Non-pigmented ciliary epithelial cell (primary cell): ENCODE results near the gene MSI1.

Experiments used
- DNase-seq: peaks from one replicate; pipeline ENCODE4 v3.0.0-alpha.2; 2010; ENCODE audit warnings: low read depth

The MSI1 gene

GRCh38 chr12:120368789-120369602 lies at the start of gene MSI1:
MSI1 (minus strand) TSS chr12:120369164; CDS start chr12:120369091, 73 bp downstream.
- DNase-seq = no peak

DNA sequence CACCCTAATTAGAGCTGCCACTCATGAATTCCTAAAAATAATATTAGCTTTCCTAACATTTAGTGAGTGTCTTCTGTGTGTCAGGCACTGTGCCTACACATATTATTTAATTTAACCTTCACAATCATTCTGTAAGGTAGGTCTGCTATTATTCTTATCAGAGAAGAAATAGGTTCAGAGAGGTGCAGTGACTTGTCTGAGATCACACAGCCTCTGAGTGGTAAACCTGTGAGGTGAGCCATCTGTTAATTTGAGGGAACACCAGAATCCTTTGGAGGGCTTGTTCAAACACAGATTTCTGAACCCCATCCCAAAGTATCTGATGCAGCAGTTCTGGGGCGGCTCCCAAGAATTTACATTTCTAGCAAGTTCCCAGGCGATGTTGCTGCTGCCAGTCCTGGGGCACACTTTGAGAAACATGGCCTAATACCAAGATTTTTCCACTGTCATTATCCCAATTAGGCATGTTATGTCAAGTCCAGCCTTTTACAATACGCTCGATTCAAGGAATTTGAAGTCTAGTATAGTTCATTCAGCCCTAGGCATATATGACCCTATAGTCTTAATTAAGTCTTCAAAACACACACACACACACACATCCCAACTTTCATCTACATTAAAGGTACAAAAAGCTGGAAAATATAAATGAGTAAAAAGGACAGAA lies 49.1 kb upstream of the MSI1 start:
- no peak for DNase-seq

GRCh38 chr12:120416490-120417216 lies 47.7 kb upstream of the MSI1 start:
- DNase-seq = no peak

DNA sequence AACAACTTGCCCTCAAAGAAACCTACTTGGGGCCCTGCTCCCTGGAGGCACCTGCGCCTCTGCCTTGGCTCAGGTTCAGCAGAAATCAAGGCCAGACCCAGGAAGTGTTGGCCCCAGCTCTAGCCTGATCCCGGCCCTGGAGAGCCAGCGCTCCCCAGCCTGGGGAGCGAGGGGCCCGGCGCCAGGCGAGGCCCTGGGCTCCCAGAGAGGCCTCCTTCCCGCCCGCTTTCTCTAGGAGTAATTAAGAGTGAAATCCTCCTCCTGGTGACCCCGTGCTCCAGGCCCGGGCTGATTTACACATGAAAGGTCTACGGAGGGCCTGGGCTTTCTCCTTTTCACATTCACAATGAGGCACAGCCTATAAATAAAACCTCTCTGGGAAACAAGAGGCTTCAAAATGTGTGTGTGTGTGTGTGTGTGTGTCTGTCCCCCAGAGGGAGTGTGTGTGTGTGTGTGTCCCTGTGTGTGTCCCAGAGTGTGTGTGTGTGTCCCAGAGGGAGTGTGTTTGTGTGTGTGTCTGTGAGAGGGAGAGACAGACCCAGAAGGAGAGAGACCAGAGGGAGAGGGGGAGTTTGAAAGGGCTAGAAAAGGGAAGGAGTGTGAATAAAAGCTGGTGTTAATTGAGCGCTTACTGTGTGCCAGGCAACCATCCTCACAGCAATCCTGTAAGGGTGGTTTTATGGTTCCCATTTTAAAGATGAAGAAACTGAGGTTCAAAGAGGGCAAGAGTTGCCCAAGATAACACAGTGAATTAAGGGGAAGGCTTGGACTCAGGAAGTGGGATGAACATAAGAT lies 45.1 kb upstream of the MSI1 start:
- DNase-seq = no peak

- no peak for DNase-seq
Measured at GRCh38 chr12:120412421-120412820, 43.5 kb upstream of the MSI1 start.

- DNase-seq = no peak
Measured at GRCh38 chr12:120408771-120409170, 39.8 kb upstream of the MSI1 start.

DNA sequence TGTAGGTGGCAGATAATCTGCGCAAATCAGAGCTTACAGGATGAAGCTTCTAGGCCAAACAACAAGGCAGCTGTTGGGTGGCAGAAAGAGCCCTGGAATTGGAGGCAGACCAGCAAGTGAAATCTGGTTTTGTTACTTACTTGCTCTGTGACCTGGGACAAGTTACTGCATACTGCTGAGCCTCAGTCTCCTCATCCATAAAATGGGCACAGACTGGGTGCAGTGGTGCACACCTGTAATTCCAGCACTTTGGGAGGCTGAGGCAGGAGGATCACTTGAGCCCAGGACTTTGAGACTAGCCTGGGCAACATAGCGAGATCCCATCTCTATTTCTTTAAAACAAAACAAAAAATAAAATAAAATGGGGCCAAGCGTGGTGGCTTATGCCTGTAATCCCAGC lies 37.6 kb upstream of the MSI1 start:
- DNase-seq = no peak

DNA sequence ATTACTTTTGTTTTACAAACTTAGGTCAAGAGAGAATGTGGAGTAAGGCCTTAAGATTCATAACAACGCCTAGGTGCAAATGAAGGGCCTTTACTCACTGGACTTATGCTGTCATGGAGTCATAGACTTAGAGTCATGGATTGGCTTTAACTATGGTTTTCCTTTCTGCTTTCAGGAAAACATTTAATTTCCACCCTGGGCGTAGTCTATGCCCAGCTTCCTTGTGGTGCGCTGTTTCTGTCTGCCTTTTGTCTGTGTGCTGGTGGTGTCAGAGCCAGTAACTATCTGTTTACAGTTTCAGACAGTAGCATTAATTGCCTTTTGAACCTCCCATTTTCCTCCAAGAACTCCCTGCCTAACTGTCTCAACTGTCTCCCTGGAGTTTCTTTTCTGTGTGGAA lies 37.1 kb upstream of the MSI1 start:
- DNase-seq = no peak

- DNase-seq = no peak
Measured at GRCh38 chr12:120404271-120404670, 35.3 kb upstream of the MSI1 start.

DNA sequence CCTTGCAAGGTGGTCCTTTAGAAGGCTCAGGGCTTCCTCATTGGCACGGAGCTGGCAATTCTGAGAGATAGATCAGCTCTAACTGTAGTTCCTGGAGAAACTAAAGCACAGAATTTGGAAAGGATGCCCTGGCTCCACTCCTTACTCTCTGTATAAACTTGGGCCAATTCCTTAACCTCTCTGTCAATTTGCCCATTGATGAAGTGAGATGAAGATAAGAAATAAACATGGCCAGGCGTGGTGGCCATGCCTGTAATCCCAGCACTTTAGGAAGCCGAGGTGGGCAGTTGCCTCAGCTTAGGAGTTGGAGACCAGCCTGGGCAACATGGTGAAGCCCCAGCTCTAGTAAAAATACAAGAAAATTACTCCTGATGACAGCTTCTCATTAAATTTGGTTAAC lies 34.9 kb upstream of the MSI1 start:
- DNase-seq = no peak

DNA sequence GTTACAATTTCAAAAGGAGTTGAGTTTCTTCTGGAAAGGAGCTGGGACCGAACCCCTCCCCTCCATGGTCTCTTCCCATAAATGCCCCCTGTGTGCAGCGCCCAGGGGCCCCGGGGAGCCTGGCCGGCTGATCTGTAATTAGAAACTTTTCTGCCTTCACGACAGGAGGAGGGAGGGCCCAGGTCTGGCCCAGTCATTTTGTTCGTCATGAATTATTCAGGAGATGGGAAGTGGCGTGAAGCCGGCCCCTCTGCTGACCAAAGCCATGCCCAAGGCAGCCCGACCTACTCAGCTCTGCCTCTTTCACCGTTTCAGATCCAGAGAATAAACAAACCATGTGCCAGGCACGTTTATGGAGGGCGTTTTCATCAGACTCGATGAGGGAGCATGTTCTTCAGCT lies 33.3 kb upstream of the MSI1 start:
- DNase-seq = no peak

DNA sequence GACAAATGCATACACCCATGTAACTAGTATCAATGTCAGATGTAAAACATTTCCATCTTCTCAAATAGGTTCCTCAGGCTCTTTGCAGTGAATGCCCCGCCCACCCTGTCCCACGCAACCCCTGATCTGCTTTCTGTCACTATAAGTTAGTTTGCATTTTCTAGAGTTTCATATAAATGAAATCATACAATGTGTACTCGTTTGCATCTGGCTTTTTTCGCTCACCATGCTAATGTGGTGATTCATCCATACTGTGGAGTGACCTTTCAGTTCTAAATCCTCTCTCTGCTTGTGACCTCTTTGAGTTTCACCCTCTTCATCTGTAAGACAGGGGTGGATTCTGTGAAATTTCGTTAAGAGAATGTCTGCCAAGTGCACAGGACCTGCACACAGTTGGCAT lies 30.6 kb upstream of the MSI1 start:
- peak; percentile 48 for DNase-seq

DNA sequence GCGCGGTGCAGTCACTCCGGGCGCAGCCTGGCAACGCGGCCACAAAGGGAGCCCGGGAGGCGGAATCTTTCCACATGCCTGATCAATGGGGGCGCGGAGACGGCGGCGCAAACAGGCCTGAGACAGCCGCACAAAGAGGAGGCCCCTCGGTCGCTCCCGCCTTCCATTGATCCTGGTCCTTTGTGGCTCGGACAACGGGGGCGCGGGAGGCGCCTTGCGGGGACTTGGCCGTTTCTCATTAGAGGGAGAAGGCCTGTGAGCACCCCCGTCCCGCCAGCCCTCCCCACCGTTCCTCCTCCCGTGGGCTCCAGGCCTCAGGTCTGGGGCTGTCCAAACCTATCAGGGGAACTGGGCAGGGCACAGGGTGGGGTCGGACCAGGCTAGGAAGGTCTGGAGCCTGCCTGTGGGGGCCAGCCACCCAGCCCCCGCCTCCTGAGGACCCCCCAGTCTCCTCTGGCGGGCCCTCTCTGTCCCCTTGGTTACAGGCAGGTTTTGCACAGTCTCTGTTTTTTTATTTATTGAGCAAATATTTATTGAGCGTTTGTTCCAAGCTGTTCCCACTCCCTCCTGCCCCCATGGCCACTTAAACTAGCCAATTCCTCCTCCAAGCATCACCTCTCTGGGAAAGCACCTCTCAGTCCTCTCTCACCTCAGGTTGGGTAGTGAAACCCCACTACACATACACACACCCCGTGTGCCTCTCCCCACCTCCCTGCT lies 29.0 kb upstream of the MSI1 start:
- DNase-seq = no peak

DNA sequence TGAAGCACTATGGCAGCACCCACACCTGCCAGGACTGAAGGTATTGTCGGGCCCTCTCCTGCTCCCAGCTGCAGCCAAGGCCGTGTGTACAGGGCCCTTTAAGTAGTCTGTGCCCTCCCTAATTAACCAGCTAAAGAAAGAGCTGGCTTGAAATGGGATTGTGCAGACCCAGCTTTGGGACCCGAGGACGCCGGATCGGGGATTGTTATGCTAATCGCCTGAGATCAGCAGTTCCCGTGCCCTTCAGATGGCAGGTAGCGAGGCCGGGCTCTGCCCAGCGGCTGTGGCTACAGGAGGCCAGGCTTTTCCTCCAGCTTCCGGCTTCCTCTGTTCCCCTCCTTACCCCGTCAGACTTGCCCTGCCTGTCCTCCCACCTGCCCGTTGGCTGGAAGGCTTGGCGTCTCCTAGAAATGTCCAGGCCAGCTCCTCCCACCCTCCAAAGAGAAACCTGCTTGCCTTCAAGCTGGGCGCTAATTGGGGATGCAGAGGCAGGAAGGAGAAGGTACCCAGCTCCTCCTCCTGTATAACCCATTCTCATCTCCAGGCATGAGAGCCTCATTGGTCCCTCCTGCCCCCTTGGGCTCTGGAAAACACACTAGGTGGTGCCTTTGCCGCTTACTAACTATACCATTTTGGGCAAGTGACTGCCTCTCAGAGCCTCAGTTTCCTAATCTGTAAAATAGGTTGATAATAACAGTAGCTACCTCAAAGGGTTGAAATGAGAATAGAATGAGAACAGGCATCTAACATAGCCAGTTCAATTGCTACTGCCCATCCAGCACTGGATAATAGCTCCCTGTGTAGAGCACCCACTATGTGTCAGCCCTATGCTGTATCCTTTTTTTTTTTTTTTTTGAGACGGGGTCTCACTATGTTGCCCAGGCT lies 25.8 kb upstream of the MSI1 start:
- no peak for DNase-seq

- DNase-seq = no peak
Measured at GRCh38 chr12:120390540-120391120, 21.7 kb upstream of the MSI1 start.

DNA sequence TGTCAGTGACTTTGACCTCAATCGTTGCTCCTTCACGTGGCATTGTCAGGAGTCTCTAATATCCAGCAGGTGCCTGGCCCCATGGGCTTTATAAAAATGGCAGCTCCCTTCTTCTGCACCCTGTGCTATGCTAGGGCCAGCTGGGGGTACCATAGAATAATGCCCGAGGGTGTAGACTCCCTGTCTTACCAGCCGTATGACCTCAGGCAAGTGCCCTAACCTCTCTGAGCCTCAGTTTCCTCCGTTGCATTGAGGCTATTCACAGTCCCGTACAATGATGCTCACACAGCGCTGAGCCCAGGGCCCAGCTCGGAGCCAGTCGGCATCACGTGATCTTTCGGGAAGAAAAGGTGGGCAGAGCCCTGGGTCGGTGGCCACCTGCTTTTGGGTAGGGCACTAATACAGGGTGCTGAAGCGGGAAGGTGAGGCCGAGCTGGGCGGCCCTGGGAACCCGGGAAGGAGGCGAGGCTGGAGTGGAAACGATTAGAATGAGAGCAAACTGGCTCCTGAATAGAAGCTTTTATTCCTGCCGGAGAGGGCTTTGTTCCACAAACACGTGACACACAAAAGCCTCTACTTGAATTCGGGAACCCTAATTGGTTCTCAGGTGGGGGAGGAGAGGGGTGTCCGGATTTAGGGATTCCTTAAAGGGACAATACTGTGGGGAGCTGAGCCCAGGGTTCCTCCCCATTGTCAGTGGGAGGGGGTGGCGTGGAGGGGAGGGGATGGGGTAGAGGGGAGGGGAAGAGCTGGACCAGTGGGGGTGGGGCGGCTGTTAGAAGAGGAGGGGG lies 19.9 kb upstream of the MSI1 start:
- DNase-seq = no peak

- no peak for DNase-seq
Measured at GRCh38 chr12:120381752-120382419, 12.9 kb upstream of the MSI1 start.

DNA sequence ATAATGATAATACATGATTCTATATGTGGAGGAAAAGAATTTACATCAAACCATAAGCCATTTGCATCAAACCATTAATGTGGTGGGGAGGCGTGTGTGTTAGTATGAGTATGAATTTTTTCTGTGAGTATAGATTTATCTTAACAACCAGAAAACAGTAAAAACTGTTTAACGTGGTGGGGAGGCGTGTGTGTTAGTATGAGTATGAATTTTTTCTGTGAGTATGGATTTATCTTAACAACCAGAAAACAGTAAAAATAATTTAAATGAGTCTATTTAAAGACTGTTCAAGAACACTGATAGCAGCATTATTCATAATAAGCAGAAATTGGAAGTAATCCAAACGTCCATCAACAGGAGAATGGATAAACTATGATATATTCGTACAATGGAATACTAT lies 9.1 kb upstream of the MSI1 start:
- DNase-seq = no peak

DNA sequence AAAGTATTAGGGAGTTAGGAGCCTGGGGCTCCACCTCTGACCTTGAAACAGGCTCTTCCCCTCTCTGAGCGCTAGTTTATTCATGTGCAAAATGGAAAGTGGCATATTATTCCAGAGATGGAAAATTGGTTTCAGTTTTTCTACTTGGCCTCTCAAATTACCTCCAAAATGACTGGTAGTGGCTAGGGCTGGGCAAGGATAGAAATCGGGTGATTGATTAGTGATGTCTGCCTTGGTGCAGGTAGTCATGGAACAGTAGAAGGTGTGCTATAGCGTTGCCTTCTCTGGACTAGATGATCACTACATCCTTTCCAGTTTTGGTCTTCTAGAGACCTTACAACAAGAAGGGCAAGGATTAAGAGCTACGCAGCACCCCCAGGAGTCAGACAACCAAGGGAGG lies 8.6 kb upstream of the MSI1 start:
- DNase-seq = no peak
